HepG2 (cell line): ENCODE data around the gene NCKAP5L. TPM values are rescaled to one million over a fixed set of nuclear protein-coding genes. Genes with fewer than 3 reads are reported as not detected.

Experiments
- SNRNP70 ChIP-seq: fragments of 200-400 bp; formaldehyde crosslinking; IDR thresholded peaks from 2 replicates; pipeline ENCODE4 v1.6.1; 2017; ENCODE audit warnings: mild to moderate bottlenecking, low read depth, low read length, moderate library complexity
- ZNF850 ChIP-seq: sonication (generic); formaldehyde crosslinking; conservative IDR thresholded peaks from 2 replicates; pipeline ENCODE4 v1.9.0; 2021; ENCODE audit warnings: mild to moderate bottlenecking, missing genetic modification reagents
- polyA plus RNA-seq, 8 experiments: library from polyadenylated mRNA; depleted of rRNA in 3 of 8; stranded (reverse) in 7 of 8; unstranded in 1 of 8; fragments of >200 nt; fragmentation: Illumina TruSeq in 4 of 8; extraction: Trizol in 4 of 8; gene quantifications; 2 replicates each; pipeline versions ENCODE4 v1.2.1 to v1.2.3, GENCODE V29; 2011 to 2016; ENCODE audit warnings: low read depth in 4 of 8, missing spikeins in 1 of 8, mixed read lengths in 1 of 8; ENCODE audit not compliant: insufficient read depth in 1 of 8
- total RNA-seq, 5 experiments: library from RNA; depleted of rRNA; stranded (reverse); fragments of >200 nt; fragmentation: Illumina TruSeq; extraction: Trizol; gene quantifications; 2 replicates each; pipeline ENCODE4 v1.2.3, GENCODE V29; 2016; ENCODE audit warnings: low read depth in 1 of 5
- TF ChIP-seq, protein P1 (sequence below), 2 experiments: fragments of 450-650 bp in 1 of 2; sonication (generic) in 1 of 2; formaldehyde crosslinking in 1 of 2; IDR thresholded peaks; 2 replicates each; pipeline versions ENCODE4 v1.6.1 to v1.8.0; 2016 to 2022; ENCODE audit warnings: antibody characterized with exemption in 1 of 2, mild to moderate bottlenecking in 1 of 2, missing genetic modification reagents in 1 of 2
- TF ChIP-seq, protein P2 (sequence below): sonication (generic); formaldehyde crosslinking; IDR thresholded peaks from 2 replicates; pipeline ENCODE4 v1.4.0; 2020; ENCODE audit warnings: mild to moderate bottlenecking, missing genetic modification reagents
- TF ChIP-seq, protein P3 (sequence below), 2 experiments: sonication (generic) in 1 of 2; formaldehyde crosslinking in 1 of 2; IDR thresholded peaks; 2 replicates each; pipeline versions ENCODE4 v1.4.0 to v1.6.1; 2018 to 2020; ENCODE audit warnings: missing genetic modification reagents in 2 of 2, borderline replicate concordance in 1 of 2, low read depth in 1 of 2, mild to moderate bottlenecking in 1 of 2, missing biosample characterization in 1 of 2
- TF ChIP-seq, protein P4 (sequence below): sonication (generic); formaldehyde crosslinking; IDR thresholded peaks from 2 replicates; pipeline ENCODE4 v1.4.0; 2020; ENCODE audit warnings: missing genetic modification reagents, mild to moderate bottlenecking, borderline replicate concordance
- TF ChIP-seq, protein P5 (sequence below): sonication (generic); formaldehyde crosslinking; IDR thresholded peaks from 2 replicates; pipeline ENCODE4 v1.4.0; 2020; ENCODE audit warnings: missing genetic modification reagents

Gene NCKAP5L
- total and polyA plus RNA-seq, 2 of the 13 experiments (the other 11 are each of a cell fraction or from before 2014, with no cell fraction given): 4.1 to 9.0 TPM

DNA sequence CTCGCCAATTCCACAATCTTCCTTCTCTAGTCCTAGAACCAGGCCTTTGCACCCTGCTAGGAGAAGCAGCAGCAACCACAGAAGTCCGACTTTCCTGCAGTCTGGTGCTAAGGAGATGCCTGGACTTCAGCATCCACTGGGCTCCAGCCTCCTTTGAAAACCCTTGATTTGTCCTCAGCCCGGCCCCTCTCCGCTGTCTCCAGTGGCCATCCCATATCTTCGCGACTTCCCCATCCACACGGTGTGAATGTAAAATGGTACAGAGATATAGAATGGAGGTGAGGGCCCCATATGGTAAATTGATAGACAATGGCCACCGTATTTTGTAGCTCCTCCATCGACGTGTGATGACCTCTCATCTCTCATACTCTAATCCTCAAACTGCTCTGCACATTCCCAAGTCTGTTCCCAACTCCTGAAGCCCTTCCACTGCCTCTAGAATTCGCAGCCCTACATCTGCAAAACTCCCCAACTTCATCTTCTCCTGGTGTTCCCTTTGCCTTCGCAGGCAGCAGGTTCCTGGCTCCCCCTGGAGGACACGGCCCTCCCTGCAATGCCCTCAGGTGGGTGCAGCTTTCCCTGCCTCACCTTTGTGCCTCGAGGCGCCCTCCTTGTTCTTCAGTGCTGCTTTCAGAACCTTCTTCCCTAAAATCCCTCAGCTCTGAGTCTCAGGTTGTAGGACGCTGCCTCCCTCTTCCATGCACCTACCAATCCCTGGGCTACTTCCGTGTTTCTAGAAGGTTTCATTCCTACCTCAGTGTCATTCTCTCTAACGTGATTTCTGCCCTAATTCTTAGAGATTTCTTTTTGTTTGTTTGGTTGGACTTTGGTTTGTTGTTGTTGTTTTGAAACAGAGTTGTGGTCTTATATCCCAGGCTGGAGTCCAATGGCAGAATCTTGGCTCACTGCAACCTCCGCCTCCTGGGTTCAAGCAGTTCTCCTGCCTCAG, 50.1 kb downstream of the NCKAP5L start (continued):
- TF ChIP-seq, protein P1, sequence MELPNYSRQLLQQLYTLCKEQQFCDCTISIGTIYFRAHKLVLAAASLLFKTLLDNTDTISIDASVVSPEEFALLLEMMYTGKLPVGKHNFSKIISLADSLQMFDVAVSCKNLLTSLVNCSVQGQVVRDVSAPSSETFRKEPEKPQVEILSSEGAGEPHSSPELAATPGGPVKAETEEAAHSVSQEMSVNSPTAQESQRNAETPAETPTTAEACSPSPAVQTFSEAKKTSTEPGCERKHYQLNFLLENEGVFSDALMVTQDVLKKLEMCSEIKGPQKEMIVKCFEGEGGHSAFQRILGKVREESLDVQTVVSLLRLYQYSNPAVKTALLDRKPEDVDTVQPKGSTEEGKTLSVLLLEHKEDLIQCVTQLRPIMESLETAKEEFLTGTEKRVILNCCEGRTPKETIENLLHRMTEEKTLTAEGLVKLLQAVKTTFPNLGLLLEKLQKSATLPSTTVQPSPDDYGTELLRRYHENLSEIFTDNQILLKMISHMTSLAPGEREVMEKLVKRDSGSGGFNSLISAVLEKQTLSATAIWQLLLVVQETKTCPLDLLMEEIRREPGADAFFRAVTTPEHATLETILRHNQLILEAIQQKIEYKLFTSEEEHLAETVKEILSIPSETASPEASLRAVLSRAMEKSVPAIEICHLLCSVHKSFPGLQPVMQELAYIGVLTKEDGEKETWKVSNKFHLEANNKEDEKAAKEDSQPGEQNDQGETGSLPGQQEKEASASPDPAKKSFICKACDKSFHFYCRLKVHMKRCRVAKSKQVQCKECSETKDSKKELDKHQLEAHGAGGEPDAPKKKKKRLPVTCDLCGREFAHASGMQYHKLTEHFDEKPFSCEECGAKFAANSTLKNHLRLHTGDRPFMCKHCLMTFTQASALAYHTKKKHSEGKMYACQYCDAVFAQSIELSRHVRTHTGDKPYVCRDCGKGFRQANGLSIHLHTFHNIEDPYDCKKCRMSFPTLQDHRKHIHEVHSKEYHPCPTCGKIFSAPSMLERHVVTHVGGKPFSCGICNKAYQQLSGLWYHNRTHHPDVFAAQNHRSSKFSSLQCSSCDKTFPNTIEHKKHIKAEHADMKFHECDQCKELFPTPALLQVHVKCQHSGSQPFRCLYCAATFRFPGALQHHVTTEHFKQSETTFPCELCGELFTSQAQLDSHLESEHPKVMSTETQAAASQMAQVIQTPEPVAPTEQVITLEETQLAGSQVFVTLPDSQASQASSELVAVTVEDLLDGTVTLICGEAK (IDR thresholded peaks at IDR 0.05): no peak
- TF ChIP-seq, protein P1 (CRISPR knock-in tag; IDR thresholded peaks at IDR 0.05): 0 out of 2 replicates have a peak, but pooled peaks have one; percentile 7
- TF ChIP-seq, protein P2, sequence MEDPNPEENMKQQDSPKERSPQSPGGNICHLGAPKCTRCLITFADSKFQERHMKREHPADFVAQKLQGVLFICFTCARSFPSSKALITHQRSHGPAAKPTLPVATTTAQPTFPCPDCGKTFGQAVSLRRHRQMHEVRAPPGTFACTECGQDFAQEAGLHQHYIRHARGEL (CRISPR knock-in tag): no peak
- TF ChIP-seq SNRNP70 (no peak), ZNF850 (CRISPR knock-in tag) (no peak)
- TF ChIP-seq, protein P3, sequence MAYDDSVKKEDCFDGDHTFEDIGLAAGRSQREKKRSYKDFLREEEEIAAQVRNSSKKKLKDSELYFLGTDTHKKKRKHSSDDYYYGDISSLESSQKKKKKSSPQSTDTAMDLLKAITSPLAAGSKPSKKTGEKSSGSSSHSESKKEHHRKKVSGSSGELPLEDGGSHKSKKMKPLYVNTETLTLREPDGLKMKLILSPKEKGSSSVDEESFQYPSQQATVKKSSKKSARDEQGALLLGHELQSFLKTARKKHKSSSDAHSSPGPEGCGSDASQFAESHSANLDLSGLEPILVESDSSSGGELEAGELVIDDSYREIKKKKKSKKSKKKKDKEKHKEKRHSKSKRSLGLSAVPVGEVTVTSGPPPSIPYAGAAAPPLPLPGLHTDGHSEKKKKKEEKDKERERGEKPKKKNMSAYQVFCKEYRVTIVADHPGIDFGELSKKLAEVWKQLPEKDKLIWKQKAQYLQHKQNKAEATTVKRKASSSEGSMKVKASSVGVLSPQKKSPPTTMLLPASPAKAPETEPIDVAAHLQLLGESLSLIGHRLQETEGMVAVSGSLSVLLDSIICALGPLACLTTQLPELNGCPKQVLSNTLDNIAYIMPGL (CRISPR knock-in tag; IDR thresholded peaks at IDR 0.05; ENCODE audit: borderline replicate concordance in 1 of 2, low read depth in 1 of 2): peak; percentile 50 to 57; a peak in 2 of 4 replicates
- TF ChIP-seq, protein P4, sequence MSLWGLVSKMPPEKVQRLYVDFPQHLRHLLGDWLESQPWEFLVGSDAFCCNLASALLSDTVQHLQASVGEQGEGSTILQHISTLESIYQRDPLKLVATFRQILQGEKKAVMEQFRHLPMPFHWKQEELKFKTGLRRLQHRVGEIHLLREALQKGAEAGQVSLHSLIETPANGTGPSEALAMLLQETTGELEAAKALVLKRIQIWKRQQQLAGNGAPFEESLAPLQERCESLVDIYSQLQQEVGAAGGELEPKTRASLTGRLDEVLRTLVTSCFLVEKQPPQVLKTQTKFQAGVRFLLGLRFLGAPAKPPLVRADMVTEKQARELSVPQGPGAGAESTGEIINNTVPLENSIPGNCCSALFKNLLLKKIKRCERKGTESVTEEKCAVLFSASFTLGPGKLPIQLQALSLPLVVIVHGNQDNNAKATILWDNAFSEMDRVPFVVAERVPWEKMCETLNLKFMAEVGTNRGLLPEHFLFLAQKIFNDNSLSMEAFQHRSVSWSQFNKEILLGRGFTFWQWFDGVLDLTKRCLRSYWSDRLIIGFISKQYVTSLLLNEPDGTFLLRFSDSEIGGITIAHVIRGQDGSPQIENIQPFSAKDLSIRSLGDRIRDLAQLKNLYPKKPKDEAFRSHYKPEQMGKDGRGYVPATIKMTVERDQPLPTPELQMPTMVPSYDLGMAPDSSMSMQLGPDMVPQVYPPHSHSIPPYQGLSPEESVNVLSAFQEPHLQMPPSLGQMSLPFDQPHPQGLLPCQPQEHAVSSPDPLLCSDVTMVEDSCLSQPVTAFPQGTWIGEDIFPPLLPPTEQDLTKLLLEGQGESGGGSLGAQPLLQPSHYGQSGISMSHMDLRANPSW (CRISPR knock-in tag): no peak
- TF ChIP-seq, protein P5, sequence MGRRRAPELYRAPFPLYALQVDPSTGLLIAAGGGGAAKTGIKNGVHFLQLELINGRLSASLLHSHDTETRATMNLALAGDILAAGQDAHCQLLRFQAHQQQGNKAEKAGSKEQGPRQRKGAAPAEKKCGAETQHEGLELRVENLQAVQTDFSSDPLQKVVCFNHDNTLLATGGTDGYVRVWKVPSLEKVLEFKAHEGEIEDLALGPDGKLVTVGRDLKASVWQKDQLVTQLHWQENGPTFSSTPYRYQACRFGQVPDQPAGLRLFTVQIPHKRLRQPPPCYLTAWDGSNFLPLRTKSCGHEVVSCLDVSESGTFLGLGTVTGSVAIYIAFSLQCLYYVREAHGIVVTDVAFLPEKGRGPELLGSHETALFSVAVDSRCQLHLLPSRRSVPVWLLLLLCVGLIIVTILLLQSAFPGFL (CRISPR knock-in tag): no peak
